ENCODE data around the gene RSL24D1. TPM values are rescaled to one million over a fixed set of nuclear protein-coding genes. Genes with fewer than 3 reads are reported as not detected.

RSL24D1 gene
- total and polyA plus RNA-seq, 9 of the 15 experiments (the other 6 are each of a cell fraction or from before 2014, with no cell fraction given): 133 to 324 (median 223) TPM

DNA sequence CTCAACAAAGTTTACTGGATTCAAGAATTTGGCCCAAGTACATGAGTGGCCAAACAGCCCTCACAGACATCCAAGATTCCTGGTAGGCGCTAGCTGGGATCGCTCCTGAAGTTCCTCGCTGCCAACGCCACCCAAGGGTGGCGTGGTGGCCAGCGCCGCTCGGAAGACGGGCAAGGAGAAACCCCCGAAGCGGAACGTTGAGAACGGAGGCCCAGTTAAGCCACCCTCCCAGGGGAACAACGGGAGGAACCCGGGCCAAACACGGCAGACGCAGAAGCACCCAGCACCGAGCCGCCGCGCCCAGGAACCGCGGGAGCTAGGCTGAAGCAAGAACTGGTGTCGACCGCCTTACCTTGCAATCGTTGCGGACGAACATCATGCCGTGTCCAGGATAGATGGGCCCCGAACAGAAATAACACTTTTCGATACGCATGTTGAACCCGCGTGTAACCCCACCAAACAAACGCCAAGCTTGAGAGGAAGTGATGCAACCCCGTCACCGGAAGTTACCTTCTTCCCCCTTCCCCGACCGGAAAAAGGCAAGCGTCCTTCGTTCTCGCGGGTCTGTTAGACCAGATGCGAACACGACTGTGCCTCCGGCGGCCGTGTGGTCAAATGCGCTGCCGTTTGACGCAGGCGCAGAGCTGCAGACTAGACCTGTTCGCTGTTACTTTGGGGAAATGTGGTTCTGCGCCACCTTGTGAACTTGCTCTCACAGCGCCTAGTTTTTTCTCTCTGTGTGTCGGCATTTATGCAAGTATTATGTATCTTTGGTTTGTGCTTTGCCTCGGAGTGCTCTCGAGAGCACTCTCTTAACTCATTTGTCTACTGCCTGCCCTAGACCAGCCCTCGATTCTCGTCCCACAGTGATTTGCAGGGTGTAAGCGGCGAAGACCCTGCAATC lies at the start of gene RSL24D1 (continued):
- TF ChIP-seq, protein P1, sequence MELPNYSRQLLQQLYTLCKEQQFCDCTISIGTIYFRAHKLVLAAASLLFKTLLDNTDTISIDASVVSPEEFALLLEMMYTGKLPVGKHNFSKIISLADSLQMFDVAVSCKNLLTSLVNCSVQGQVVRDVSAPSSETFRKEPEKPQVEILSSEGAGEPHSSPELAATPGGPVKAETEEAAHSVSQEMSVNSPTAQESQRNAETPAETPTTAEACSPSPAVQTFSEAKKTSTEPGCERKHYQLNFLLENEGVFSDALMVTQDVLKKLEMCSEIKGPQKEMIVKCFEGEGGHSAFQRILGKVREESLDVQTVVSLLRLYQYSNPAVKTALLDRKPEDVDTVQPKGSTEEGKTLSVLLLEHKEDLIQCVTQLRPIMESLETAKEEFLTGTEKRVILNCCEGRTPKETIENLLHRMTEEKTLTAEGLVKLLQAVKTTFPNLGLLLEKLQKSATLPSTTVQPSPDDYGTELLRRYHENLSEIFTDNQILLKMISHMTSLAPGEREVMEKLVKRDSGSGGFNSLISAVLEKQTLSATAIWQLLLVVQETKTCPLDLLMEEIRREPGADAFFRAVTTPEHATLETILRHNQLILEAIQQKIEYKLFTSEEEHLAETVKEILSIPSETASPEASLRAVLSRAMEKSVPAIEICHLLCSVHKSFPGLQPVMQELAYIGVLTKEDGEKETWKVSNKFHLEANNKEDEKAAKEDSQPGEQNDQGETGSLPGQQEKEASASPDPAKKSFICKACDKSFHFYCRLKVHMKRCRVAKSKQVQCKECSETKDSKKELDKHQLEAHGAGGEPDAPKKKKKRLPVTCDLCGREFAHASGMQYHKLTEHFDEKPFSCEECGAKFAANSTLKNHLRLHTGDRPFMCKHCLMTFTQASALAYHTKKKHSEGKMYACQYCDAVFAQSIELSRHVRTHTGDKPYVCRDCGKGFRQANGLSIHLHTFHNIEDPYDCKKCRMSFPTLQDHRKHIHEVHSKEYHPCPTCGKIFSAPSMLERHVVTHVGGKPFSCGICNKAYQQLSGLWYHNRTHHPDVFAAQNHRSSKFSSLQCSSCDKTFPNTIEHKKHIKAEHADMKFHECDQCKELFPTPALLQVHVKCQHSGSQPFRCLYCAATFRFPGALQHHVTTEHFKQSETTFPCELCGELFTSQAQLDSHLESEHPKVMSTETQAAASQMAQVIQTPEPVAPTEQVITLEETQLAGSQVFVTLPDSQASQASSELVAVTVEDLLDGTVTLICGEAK (IDR thresholded peaks at IDR 0.05): peak; percentile 98
- TF ChIP-seq, protein P1 (CRISPR knock-in tag; IDR thresholded peaks at IDR 0.05): no peak
- TF ChIP-seq YY1 (IDR thresholded peaks at IDR 0.05; ENCODE audit: borderline replicate concordance in 1 of 3, control insufficient read depth in 1 of 3, extremely low read depth in 1 of 3, insufficient read depth in 3 of 3, insufficient read length in 1 of 3, insufficient replicate concordance in 2 of 3, low read depth in 1 of 3, low read length in 2 of 3) (peak in 1 of 3 experiments; percentile 55), NR2C1 (IDR thresholded peaks at IDR 0.05) (peak; percentile 43; the same call in 1 of the 2 replicates), NR2C1 (tag; IDR thresholded peaks at IDR 0.05) (peak; percentile 66), ZNF263 (CRISPR knock-in tag; IDR thresholded peaks at IDR 0.05; ENCODE audit: borderline replicate concordance) (peak; percentile 21; the same call in 1 of the 2 replicates), TCF3 (CRISPR knock-in tag; IDR thresholded peaks at IDR 0.05) (peak; percentile 35)
- TF ChIP-seq, protein P2, sequence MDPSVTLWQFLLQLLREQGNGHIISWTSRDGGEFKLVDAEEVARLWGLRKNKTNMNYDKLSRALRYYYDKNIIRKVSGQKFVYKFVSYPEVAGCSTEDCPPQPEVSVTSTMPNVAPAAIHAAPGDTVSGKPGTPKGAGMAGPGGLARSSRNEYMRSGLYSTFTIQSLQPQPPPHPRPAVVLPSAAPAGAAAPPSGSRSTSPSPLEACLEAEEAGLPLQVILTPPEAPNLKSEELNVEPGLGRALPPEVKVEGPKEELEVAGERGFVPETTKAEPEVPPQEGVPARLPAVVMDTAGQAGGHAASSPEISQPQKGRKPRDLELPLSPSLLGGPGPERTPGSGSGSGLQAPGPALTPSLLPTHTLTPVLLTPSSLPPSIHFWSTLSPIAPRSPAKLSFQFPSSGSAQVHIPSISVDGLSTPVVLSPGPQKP (CRISPR knock-in tag; IDR thresholded peaks at IDR 0.05): no peak
- TF ChIP-seq, protein P3, sequence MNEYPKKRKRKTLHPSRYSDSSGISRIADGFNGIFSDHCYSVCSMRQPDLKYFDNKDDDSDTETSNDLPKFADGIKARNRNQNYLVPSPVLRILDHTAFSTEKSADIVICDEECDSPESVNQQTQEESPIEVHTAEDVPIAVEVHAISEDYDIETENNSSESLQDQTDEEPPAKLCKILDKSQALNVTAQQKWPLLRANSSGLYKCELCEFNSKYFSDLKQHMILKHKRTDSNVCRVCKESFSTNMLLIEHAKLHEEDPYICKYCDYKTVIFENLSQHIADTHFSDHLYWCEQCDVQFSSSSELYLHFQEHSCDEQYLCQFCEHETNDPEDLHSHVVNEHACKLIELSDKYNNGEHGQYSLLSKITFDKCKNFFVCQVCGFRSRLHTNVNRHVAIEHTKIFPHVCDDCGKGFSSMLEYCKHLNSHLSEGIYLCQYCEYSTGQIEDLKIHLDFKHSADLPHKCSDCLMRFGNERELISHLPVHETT (CRISPR knock-in tag; conservative IDR thresholded peaks at IDR 0.05 in 1 of 2, IDR thresholded peaks at IDR 0.05 in 1 of 2): peak in 1 of 2 experiments; percentile 59; a peak in 2 of 4 replicates

Measured in K562 (cell line).